Fibroblast of the aortic adventitia (primary cell): Measurements from ENCODE around the gene ECD. TPM values are rescaled to one million over a fixed set of nuclear protein-coding genes. Genes with fewer than 3 reads are reported as not detected.
A peak's percentile ranks its signal among the peaks of the same experiment; 100 is the strongest.

Source experiments
- DNase-seq: peaks from one replicate; pipeline ENCODE4 v3.0.0-alpha.2; 2010; ENCODE audit warnings: low read depth
- H3K4me3 ChIP-seq: 2 replicates; pipeline ENCODE4 v1.5.1; 2011; ENCODE audit warnings: low read depth, mild to moderate bottlenecking, control low read depth, low read length, moderate library complexity
- total RNA-seq: library from RNA; depleted of rRNA; stranded (reverse); fragments of >200 nt; gene quantifications from 2 replicates; pipeline ENCODE4 v1.2.3, GENCODE V29; 2012; ENCODE audit warnings: low replicate concordance
- TF ChIP-seq, protein P1 (sequence below): IDR thresholded peaks from 2 replicates; pipeline ENCODE4 v1.5.1; 2011; ENCODE audit warnings: mild to moderate bottlenecking, low read length, control low read depth, inconsistent platforms; ENCODE audit not compliant: insufficient read depth

Gene ECD
- total RNA-seq, 1 donor = 33.3 TPM

DNA sequence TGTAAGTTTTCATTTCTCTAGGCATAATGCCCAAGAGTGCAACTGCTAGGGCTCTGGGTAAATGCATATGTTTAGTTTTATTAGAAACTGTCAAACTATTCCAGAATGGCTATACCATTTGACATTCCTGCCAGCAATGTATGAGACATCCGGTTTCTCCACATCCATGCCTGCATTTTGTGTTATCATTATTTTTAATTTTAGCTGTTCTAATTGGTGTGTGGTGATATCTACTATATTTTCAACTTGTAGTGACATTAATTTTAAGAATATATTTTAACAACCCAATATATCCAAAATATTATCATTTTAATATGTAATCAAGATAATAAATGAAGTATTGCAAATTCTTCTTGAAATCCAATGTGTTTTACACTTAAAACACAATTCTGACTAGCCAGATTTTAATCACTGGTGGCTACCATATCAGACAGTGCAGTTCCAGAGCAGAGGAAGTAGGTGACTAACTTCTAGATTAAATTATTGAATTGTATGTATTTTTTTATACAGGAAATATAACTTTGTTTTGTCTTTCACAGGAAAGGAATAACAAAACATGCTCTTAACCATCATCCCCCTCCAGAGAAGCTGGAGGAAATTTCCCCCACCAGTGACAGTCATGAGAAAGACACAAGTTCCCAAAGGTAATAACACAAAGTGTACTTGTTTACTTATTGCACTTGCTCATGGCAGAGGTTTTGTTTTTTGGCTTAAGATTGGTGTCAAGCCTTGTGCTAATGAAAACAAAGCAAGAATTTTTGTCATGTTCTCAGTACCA is 6.5 kb upstream of the ECD start:
- TF ChIP-seq, protein P1, sequence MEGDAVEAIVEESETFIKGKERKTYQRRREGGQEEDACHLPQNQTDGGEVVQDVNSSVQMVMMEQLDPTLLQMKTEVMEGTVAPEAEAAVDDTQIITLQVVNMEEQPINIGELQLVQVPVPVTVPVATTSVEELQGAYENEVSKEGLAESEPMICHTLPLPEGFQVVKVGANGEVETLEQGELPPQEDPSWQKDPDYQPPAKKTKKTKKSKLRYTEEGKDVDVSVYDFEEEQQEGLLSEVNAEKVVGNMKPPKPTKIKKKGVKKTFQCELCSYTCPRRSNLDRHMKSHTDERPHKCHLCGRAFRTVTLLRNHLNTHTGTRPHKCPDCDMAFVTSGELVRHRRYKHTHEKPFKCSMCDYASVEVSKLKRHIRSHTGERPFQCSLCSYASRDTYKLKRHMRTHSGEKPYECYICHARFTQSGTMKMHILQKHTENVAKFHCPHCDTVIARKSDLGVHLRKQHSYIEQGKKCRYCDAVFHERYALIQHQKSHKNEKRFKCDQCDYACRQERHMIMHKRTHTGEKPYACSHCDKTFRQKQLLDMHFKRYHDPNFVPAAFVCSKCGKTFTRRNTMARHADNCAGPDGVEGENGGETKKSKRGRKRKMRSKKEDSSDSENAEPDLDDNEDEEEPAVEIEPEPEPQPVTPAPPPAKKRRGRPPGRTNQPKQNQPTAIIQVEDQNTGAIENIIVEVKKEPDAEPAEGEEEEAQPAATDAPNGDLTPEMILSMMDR = no peak
- no peak for DNase-seq

GRCh38 chr10:73172867-73173266 is 5.1 kb upstream of the ECD start:
- H3K4me3 ChIP-seq = no peak overlapping the region
- TF ChIP-seq, protein P1 = no peak
- DNase-seq = no peak

More for the DNA sequence above, 6.5 kb upstream of the ECD start:
- H3K4me3 ChIP-seq = no peak overlapping the region

- TF ChIP-seq, protein P1 = no peak
- H3K4me3 ChIP-seq = no peak overlapping the region
- DNase-seq = no peak
These were observed 1.5 kb upstream of the ECD start for GRCh38 chr10:73169320-73169719.

GRCh38 chr10:73168465-73168803 is 626 bp upstream of the ECD start:
- peak; percentile 46 for DNase-seq
- peak overlapping the region; percentile 71 for H3K4me3 ChIP-seq
- TF ChIP-seq, protein P1 = no peak

- H3K4me3 ChIP-seq = peak overlapping the region; percentile 71
- DNase-seq = no peak
- TF ChIP-seq, protein P1 = no peak
These were observed 388 bp downstream of the ECD start for GRCh38 chr10:73167458-73167782.

- peak overlapping the region; percentile 71 for H3K4me3 ChIP-seq
- TF ChIP-seq, protein P1 = no peak
- DNase-seq = no peak
These were observed 836 bp downstream of the ECD start for GRCh38 chr10:73166972-73167371.

DNA sequence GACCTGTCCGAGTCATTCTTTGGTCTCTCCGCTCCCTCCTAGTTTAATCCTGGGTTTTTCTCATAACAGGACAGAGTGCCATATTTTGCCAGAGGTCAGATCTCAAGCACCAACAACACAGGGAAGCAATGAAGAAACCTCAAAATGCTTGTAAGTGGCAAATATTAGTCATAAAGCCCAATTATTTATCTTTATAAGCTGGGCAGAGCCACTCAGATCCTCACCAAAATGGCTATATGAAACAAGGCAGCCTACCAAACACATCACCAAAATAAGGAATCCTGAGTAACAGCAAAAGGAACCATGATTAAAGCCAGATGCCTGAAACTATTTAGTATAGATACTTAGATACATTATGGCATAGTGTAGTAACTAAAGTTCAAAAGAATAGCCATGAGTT is 4.7 kb downstream of the ECD start:
- DNase-seq = peak; percentile 18

More for the DNA sequence above, 4.7 kb downstream of the ECD start:
- TF ChIP-seq, protein P1 = no peak
- H3K4me3 ChIP-seq = no peak overlapping the region
